K562 (cell line): ENCODE measurements around the gene SCNN1A. TPM values are rescaled to one million over a fixed set of nuclear protein-coding genes. Genes with fewer than 3 reads are reported as not detected.

Experiments used
- ATAC-seq: fragments of 200-7000 bp; cut with Tn5 transposase; 3 replicates; pipeline ENCODE4 v1.9.1; 2020; ENCODE audit warnings: moderate library complexity
- BruUV-seq: library from RNA; stranded (reverse); fragments of 400-500 nt; replicated peaks from 2 replicates; lab custom pipeline; 2021; lab: Mats Ljungman, UMichigan
- CTCF ChIA-PET: fragments of 300-600 bp; formaldehyde crosslinking; extraction: SDS; loops from one replicate; lab custom pipeline; 2021; ENCODE audit warnings: low intra/inter-chr PET ratio; lab: Yijun Ruan, JAX
- POLR2A ChIA-PET: fragments of 300-600, 350-650 bp; sonication (Branson Sonifier 250); formaldehyde crosslinking; extraction: SDS; loops from one replicate; lab custom pipeline; 2021; ENCODE audit warnings: antibody characterized with exemption, inconsistent platforms; lab: Yijun Ruan, JAX
- DNase-seq, 4 experiments: peaks; one replicate each; pipeline versions ENCODE4 v3.0.0 to v3.0.0-alpha.2; 2011 to 2018; ENCODE audit warnings: low spot score in 3 of 4, mixed read lengths in 3 of 4; ENCODE audit errors: extremely low read depth in 1 of 4
- FAIRE-seq: peaks from 2 replicates; lab custom pipeline; 2011; peaks lifted over from hg19 to GRCh38; lab: Jason Lieb, UNC
- H2AFZ ChIP-seq: 2 replicates; pipeline ENCODE4 v1.6.0; 2011; ENCODE audit warnings: low read depth, low read length, control low read depth, inconsistent platforms
- H3K27ac ChIP-seq: fragments of 200-600 bp; 3 replicates; pipeline ENCODE4 v1.8.0; 2011; ENCODE audit warnings: low read depth, mild to moderate bottlenecking, control low read depth, inconsistent platforms, low read length, moderate library complexity, mixed read lengths; ENCODE audit errors: extremely low read depth
- H3K27me3 ChIP-seq, 2 experiments: fragments of 300-600 bp in 1 of 2; 2 replicates in 1 of 2; 3 replicates in 1 of 2; pipeline versions ENCODE4 v1.6.0 to v1.8.0; 2011; ENCODE audit warnings: inconsistent platforms in 2 of 2, low read length in 2 of 2, mild to moderate bottlenecking in 1 of 2, mixed read lengths in 1 of 2, moderate library complexity in 1 of 2; ENCODE audit not compliant: control insufficient read depth in 2 of 2, insufficient read depth in 2 of 2
- H3K36me3 ChIP-seq: fragments of 300-600 bp; 3 replicates; pipeline ENCODE4 v1.8.0; 2011; ENCODE audit warnings: mild to moderate bottlenecking, low read length, inconsistent platforms; ENCODE audit not compliant: control insufficient read depth, insufficient read depth
- H3K4me1 ChIP-seq, 2 experiments: fragments of 200-600 bp in 1 of 2; replicated peaks in 1 of 2; 2 replicates in 1 of 2; 3 replicates in 1 of 2; pipeline versions ENCODE4 v1.5.1 to v1.8.0; 2011; ENCODE audit warnings: inconsistent platforms in 2 of 2, low read length in 2 of 2, mild to moderate bottlenecking in 1 of 2, mixed read lengths in 1 of 2, moderate library complexity in 1 of 2; ENCODE audit not compliant: control insufficient read depth in 2 of 2, insufficient read depth in 2 of 2
- H3K4me2 ChIP-seq: 2 replicates; pipeline ENCODE4 v1.6.1; 2011; ENCODE audit warnings: low read length, control low read depth, inconsistent platforms, mixed read lengths; ENCODE audit not compliant: insufficient read depth
- H3K4me3 ChIP-seq: fragments of 200-600 bp; sonication (generic), shearing (Covaris generic); 2 replicates; pipeline ENCODE4 v1.5.1; 2016; ENCODE audit warnings: control low read depth, inconsistent platforms
- H3K79me2 ChIP-seq: fragments of 200-600 bp; 3 replicates; pipeline ENCODE4 v1.8.0; 2011; ENCODE audit warnings: low read length, inconsistent platforms; ENCODE audit not compliant: control insufficient read depth, insufficient read depth
- H3K9ac ChIP-seq, 2 experiments: 2 replicates each; pipeline versions ENCODE4 v1.6.0 to v1.6.1; 2011; ENCODE audit warnings: low read depth in 2 of 2, low read length in 2 of 2, control low read depth in 1 of 2, inconsistent platforms in 1 of 2, mild to moderate bottlenecking in 1 of 2, mixed read lengths in 1 of 2; ENCODE audit not compliant: insufficient read depth in 1 of 2
- H3K9me1 ChIP-seq: one replicate; pipeline ENCODE4 v1.6.0; 2011; ENCODE audit warnings: inconsistent platforms, mild to moderate bottlenecking, low read length, moderate library complexity; ENCODE audit not compliant: control insufficient read depth, insufficient read depth
- H3K9me3 ChIP-seq: replicated peaks from 2 replicates; pipeline ENCODE4 v1.5.1; 2011; ENCODE audit warnings: low read depth, low read length, inconsistent platforms; ENCODE audit not compliant: control insufficient read depth, insufficient read depth
- H4K20me1 ChIP-seq: replicated peaks from 2 replicates; pipeline ENCODE4 v1.6.1; 2011; ENCODE audit warnings: low read length, inconsistent platforms, mixed read lengths; ENCODE audit not compliant: control insufficient read depth, insufficient read depth
- ILF3 ChIP-seq: fragments of 450-650 bp; IDR thresholded peaks from 2 replicates; pipeline ENCODE4 v1.6.1; 2018; ENCODE audit warnings: antibody characterized with exemption, mild to moderate bottlenecking, moderate library complexity, borderline replicate concordance
- ZKSCAN1 ChIP-seq: fragments of 150-350 bp; IDR thresholded peaks from 2 replicates; pipeline ENCODE4 v1.6.1; 2016; ENCODE audit warnings: low read depth, low read length
- WGBS: fragments of 100-300 bp; shearing (Covaris generic); methylation state at CpG from one replicate; pipeline ENCODE4 v1.1.6; 2016; ENCODE audit warnings: low coverage, mixed read lengths; ENCODE audit not compliant: insufficient coverage; ENCODE audit errors: missing lambda C conversion rate; 5-methylcytosine and 5-hydroxymethylcytosine counted together
- in situ Hi-C: fragments of 300-500 bp; cut with MboI; formaldehyde crosslinking; loops from 4 replicates; pipeline ENCODE4 v1.15.0; 2018; ENCODE audit warnings: inconsistent platforms, mixed read lengths
- intact Hi-C: fragments of 100-400 bp; cut with micrococcal nuclease; formaldehyde crosslinking; loops from 2 replicates; pipeline ENCODE4 v1.14.2; 2022
- polyA plus RNA-seq, 8 experiments: library from polyadenylated mRNA; depleted of rRNA in 4 of 8; stranded (reverse) in 5 of 8; unstranded in 3 of 8; fragments of >200 nt; fragmentation: Nextera tagmentation in 2 of 8; fragmentation: Illumina TruSeq in 1 of 8; extraction: Ambion mirVana in 2 of 8; extraction: Trizol in 1 of 8; gene quantifications; 2 replicates each; pipeline versions ENCODE4 v1.2.1 to v1.2.3, GENCODE V29; 2011 to 2014; ENCODE audit warnings: inconsistent platforms in 1 of 8, missing spikeins in 1 of 8
- total RNA-seq, 7 experiments: library from RNA; depleted of rRNA in 6 of 7; stranded (reverse); fragments of >200 nt in 6 of 7; fragmentation: Illumina TruSeq in 2 of 7; extraction: Trizol in 2 of 7; gene quantifications; 2 replicates each; pipeline versions ENCODE4 v1.2.1 to v1.2.3, GENCODE V29; 2011 to 2021; ENCODE audit warnings: low replicate concordance in 1 of 7

The SCNN1A gene
- total and polyA plus RNA-seq, 9 of the 15 experiments (the other 6 are each of a cell fraction or from before 2014, with no cell fraction given): 0.15 to 0.49 (median 0.32) TPM; not detected in 5

GRCh38 chr12:6355491-6356373 lies 19.6 kb downstream of the SCNN1A start:
- H3K4me3 ChIP-seq: no peak overlapping the region
- DNase-seq: no peak
- WGBS: 11% methylated on average over 6 of the region's 8 CpGs
- CTCF ChIA-PET: no interaction called here
- no peaks in the 10 kb centered on the region for H3K79me2 ChIP-seq
- H3K9me1 ChIP-seq: no peaks in the 10 kb centered on the region
- in situ Hi-C loops: no loop called here
- no peak overlapping the region for H3K27ac ChIP-seq
- no peak for ATAC-seq
- TF ChIP-seq ILF3 (no peak), ZKSCAN1 (peak; percentile 64; the same call in 1 of the 2 replicates)
- peaks cover 0 to 13% of the 10 kb centered on the region in 2 experiments; a peak in 2 of 5 replicates for H3K27me3 ChIP-seq
- POLR2A ChIA-PET: interaction anchor here (1.7 kb wide), 1 partner anchor 10 kb away, joined by 11 read pairs; no protein-coding TSS in a partner anchor
- no peak overlapping the region for H2AFZ ChIP-seq
- no peak overlapping the region for H3K4me2 ChIP-seq
- no peaks in the 10 kb centered on the region for H3K9me3 ChIP-seq
- FAIRE-seq: no peak
- H3K9ac ChIP-seq: no peak overlapping the region
- no peaks in the 10 kb centered on the region; a peak in 1 of 5 replicates for H3K4me1 ChIP-seq
- H3K36me3 ChIP-seq: no peaks in the 10 kb centered on the region
- intact Hi-C loops: no loop called here
- H4K20me1 ChIP-seq: 0 out of 2 replicates have a peak, but pooled peaks cover 6% of the 10 kb centered on the region
- no TSS peak for BruUV-seq
